Psoas muscle (tissue), 8 donors: ENCODE results near the gene NEURL1B. TPM values are rescaled to one million over a fixed set of nuclear protein-coding genes. Genes with fewer than 3 reads are reported as not detected.

Source experiments
- ATAC-seq, 4 donors: fragments of 200-7000 bp; cut with Tn5 transposase; one replicate each; pipeline ENCODE4 v1.9.1; 2020; ENCODE audit warnings: moderate library complexity in 3 of 4, mild to moderate bottlenecking in 2 of 4
- DNase-seq, 2 donors: peaks; one replicate each; pipeline ENCODE4 v3.0.0-alpha.2; 2020
- H3K27ac ChIP-seq: fragments of 200-600 bp; one replicate; pipeline ENCODE4 v1.8.0; 2022
- H3K27me3 ChIP-seq, 3 donors: fragments of 200-600 bp in 1 of 3; one replicate each; pipeline versions ENCODE4 v1.6.1 to v1.8.0; 2013 to 2022; ENCODE audit warnings: low read length in 2 of 3, mild to moderate bottlenecking in 2 of 3, moderate library complexity in 1 of 3; ENCODE audit not compliant: insufficient read depth in 3 of 3
- H3K36me3 ChIP-seq, 2 donors: fragments of 200-600 bp in 1 of 2; one replicate each; pipeline versions ENCODE4 v1.6.1 to v1.8.0; 2013 to 2022; ENCODE audit warnings: low read depth in 1 of 2, mild to moderate bottlenecking in 1 of 2, moderate library complexity in 1 of 2; ENCODE audit not compliant: insufficient read depth in 1 of 2
- H3K4me1 ChIP-seq: fragments of 200-600 bp; one replicate; pipeline ENCODE4 v1.8.0; 2022
- H3K4me3 ChIP-seq: fragments of 200-600 bp; one replicate; pipeline ENCODE4 v1.8.0; 2022; ENCODE audit warnings: mild to moderate bottlenecking
- H3K9me3 ChIP-seq: fragments of 200-600 bp; one replicate; pipeline ENCODE4 v1.8.0; 2022
- WGBS, 3 donors: extraction: QIAGEN DNeasy Blood & Tissue Kit; methylation state at CpG; one replicate each; pipeline versions ENCODE4 v1.1.6 to v1.1.7; 2013; 5-methylcytosine and 5-hydroxymethylcytosine counted together
- intact Hi-C, 2 donors: fragments of 100-400 bp; cut with DNase I; formaldehyde crosslinking; loops; one replicate each; pipeline versions ENCODE4 v1.11.0 to v1.14.2; 2022
- polyA plus RNA-seq, 3 donors: library from polyadenylated mRNA; stranded (reverse); fragments of 200-250 nt; gene quantifications; one replicate each; pipeline ENCODE4 v1.2.3, GENCODE V29; 2013
- total RNA-seq, 4 donors: library from RNA; stranded (reverse); fragmentation: NEBNext Ultra II Directional in 2 of 4; extraction: Animal tissue kit (Norgen Biotek cat#: 25700) in 2 of 4; gene quantifications; one replicate each; pipeline versions ENCODE4 v1.2.1 to v1.2.4, GENCODE V29; 2021 to 2023
- TF ChIP-seq, protein P1 (sequence below): fragments of 200-600 bp; IDR thresholded peaks from one replicate; pipeline ENCODE4 v1.8.0; 2022; ENCODE audit warnings: antibody characterized with exemption
- donor health status: healthy with polysubstance abuse.
- donor health status: DM: no; HTN: no; CAD: no; lungs with moderate emphysema.
- donor health status: Bipolar disorder and iron deficiency.
- donor health status: healthy.
- donor health status: DM: yes; HTN: yes; CAD: no.
- donor health status: DM: no; HTN: no; CAD: no.
- donor health status: DM: no; HTN: no; CAD: no.
- donor health status: DM: yes; HTN: yes; CAD: no.

Gene NEURL1B
- total and polyA plus RNA-seq, 7 donors = 8.0 to 20.4 (median 13.7) TPM

DNA sequence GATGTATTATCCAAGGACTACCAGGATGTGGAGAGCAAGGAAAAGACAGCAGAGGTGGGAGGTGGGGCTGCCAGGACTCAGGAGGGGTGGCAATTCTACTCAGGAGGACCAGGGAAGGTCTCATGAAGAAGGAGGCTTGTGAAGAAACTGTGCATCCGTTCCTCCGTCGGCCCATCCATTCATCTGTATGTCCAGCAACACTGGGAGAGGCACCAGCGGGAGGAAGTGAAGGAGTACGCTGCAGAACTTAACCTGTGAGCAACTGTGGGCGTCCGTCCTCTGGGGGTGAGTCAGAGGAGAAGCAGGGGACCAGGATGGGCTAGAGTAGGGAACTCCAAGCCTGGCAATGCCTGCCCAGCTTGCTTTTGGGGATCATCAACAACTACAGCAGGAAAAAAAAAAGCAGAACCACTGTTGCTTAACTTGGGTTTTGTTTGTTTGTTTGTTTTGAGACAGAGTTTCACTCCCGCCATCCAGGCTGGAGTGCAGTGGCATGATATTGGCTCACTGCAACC is 47.3 kb upstream of the NEURL1B start:
- Histone ChIP-seq H3K4me3 (no peak overlapping the region), H3K4me1 (no peaks in the 10 kb centered on the region), H3K27me3 (peaks cover 0 to 3% (median 0%) of the 10 kb centered on the region in 3 donors), H3K27ac (no peak overlapping the region), H3K9me3 (no peaks in the 10 kb centered on the region), H3K36me3 (no peaks in the 10 kb centered on the region)
- TF ChIP-seq, protein P1, sequence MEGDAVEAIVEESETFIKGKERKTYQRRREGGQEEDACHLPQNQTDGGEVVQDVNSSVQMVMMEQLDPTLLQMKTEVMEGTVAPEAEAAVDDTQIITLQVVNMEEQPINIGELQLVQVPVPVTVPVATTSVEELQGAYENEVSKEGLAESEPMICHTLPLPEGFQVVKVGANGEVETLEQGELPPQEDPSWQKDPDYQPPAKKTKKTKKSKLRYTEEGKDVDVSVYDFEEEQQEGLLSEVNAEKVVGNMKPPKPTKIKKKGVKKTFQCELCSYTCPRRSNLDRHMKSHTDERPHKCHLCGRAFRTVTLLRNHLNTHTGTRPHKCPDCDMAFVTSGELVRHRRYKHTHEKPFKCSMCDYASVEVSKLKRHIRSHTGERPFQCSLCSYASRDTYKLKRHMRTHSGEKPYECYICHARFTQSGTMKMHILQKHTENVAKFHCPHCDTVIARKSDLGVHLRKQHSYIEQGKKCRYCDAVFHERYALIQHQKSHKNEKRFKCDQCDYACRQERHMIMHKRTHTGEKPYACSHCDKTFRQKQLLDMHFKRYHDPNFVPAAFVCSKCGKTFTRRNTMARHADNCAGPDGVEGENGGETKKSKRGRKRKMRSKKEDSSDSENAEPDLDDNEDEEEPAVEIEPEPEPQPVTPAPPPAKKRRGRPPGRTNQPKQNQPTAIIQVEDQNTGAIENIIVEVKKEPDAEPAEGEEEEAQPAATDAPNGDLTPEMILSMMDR = no peak
- 95 to 97% (median 96%) methylated on average over 8 of the region's 8 CpGs for WGBS, 3 donors
- intact Hi-C loops = no loop called here
- ATAC-seq (no peak), DNase-seq (no peak)

DNA sequence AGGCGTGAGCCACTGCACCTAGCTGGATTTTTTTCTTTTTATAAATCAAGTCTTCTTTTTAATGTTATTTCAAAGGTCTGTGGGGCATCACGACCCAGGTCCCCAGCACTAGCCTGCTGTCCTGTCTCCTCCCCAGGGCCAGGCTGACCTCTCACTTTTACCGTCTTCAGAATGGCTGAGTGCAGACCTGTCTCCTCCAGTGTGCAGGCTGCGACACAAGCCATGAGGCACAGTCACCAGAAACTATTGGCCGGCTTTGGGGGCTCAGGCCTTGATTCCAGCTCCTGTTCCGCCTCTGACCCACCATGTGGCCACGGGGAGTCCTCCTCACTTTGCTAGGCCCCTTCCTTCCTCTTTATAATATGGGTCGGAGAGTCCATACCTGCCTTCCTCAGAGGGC is 46.6 kb upstream of the NEURL1B start:
- Histone ChIP-seq H3K36me3 (no peaks in the 10 kb centered on the region), H3K27me3 (peaks cover 0 to 3% (median 0%) of the 10 kb centered on the region in 3 donors), H3K9me3 (no peaks in the 10 kb centered on the region), H3K4me3 (no peak overlapping the region), H3K27ac (no peak overlapping the region), H3K4me1 (no peaks in the 10 kb centered on the region)
- TF ChIP-seq, protein P1 = no peak
- no peak for DNase-seq
- WGBS, 3 donors = 91 to 93% (median 91%) methylated on average over 8 of the region's 8 CpGs
- intact Hi-C loops = no loop called here
- no peak for ATAC-seq

DNA sequence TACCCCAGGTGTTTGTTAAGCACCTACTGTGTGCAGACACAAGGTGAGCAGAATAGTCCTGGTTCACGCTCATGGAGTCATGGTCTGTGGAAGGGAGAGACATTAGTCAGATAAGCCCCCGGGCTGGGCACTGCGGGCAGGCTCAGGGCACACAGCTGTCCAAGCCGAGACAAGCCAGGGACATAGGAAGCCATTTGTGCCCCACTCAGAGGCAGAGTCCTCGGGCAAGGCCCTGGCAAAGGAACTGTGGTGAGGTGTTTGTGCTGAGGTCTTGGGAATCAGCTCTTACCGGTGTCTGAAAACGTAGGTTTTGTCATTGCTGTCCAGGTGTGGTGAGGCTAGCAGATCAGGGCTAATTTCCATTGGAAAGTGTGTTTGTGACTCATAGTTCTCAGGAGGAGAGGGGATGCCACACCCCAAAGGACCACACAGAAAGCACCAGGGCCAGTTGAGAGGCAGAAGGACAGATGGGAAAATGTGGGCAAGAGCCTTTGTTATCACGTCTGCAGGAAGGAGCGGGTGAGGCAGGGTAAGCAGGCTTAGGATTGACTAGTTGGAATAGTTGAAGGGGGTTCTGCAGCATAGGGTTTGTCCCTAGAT is 46.1 kb upstream of the NEURL1B start:
- H3K36me3 ChIP-seq = no peaks in the 10 kb centered on the region
- ATAC-seq = no peak
- H3K4me1 ChIP-seq = no peaks in the 10 kb centered on the region
- TF ChIP-seq, protein P1 = no peak
- no peak for DNase-seq
- H3K27me3 ChIP-seq = no peaks in the 10 kb centered on the region
- H3K9me3 ChIP-seq = no peaks in the 10 kb centered on the region
- 75 to 85% (median 83%) methylated on average over 9 of the region's 9 CpGs for WGBS, 3 donors
- H3K4me3 ChIP-seq = no peak overlapping the region
- H3K27ac ChIP-seq = no peak overlapping the region
- intact Hi-C loops = loop anchor here in 1 of 2 donors (5.0 kb wide), 1 partner anchor 113 kb away; no protein-coding TSS in a partner anchor

DNA sequence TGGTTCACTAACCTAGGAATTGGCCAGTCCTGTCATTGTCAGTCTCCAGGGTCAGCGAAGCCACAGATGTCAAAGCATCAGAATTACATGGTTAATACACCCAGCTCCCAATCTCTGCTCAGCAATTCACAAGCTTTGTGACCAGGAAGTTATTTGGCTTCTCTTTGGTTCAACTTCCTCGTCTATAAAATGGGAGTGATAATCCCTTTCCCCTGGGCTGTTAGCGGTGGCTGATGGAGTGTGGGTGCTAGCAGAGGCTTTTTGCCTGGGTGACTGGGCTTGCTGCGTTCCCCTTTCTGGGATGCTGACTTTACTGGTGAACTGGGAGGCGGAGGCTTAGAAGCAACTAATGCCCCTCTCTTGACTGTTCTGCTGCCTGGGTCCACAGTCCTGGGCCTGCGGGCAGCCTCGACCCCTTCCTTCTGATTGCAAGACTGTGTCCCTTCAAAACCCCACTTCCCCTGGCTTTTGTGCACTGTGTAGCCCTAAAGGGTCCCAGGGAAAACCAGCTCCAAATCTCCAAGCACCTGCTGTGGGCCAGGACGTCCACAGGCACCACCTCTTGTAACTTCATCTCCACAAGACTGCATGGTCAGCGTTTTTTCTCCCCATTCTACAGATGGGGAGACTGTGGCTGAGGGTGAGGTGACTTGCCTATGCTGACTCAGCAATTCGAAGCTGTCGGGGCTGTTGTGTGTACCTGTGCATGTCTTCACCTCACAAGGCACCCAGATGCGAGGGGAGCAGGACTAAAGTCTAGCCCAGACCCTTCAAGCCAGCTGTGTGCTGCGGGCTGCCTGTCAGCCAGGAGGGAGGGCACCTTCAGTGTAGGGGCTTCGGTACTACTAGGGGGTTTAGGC is 45.2 kb upstream of the NEURL1B start:
- H3K9me3 ChIP-seq = no peaks in the 10 kb centered on the region
- DNase-seq = no peak
- H3K36me3 ChIP-seq = no peaks in the 10 kb centered on the region
- WGBS, 3 donors = 90 to 91% (median 90%) methylated on average over 14 of the region's 14 CpGs
- TF ChIP-seq, protein P1 = no peak
- ATAC-seq = no peak
- no peak overlapping the region for H3K27ac ChIP-seq
- no peak overlapping the region for H3K4me3 ChIP-seq
- no peaks in the 10 kb centered on the region for H3K27me3 ChIP-seq
- intact Hi-C loops = loop anchor here in 1 of 2 donors (5.0 kb wide), 1 partner anchor 114 kb away; no protein-coding TSS in a partner anchor
- no peaks in the 10 kb centered on the region for H3K4me1 ChIP-seq
